Measurements from ENCODE around the gene LGMN.

Gene LGMN

DNA sequence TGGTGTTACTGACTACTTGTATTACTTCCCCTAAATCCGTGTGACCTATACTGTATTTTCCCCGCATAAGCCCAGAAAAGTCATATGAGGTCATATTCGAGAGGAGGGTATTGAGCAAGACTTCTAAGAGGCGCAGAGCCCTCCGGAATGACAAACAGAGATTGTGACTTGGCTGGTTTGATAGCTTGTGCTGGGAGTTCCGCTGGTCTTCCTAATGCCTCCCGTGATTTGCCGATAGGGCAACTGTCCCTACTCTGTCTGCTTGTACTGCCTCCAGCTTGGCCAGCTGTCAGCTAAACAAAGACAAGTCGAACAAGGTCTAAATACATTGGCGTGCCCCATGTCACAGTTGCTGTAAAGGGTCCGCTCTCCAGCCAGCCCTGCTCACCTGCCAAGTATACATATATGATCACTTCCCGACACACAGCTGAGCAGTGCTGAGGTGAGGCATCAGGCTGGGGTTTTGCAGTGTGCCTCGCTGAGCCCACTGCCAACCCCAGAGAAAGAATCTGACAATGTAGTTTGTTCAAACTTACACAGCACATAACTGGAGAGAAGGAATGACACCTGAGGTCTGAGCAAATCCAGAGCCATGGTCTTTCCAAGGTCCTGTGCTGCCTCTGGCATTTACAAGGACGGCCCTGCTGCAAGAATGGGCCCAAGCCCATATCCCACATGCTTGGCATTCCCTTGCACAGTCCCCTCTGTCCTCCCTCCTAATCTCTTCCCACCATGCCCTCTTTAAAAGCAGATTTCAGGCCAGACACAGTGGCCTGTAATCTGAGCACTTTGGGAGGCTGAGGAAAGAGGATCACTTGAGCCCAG lies 23.7 kb downstream of the LGMN start:
- DNase-seq: no peak

DNA sequence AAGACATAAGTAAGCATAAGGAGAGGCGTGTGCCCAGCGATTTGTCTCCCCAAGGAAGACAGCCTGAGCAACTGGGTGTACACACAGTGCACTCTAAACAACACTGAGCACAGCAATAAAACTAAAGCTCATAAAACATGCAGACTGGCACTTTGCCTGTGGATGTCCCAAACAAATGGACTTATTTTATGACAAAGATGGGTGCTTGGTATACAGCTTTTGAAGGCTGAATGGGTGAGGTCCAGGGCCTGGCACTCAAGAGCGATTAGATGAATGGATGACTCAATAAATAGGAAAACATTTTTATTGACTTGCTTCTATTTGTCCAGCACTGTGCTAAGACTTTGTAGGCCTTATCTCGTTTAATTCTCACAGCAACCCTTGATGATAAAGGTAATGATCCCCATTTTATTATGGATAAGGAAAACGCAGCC lies 28.5 kb downstream of the LGMN start:
- DNase-seq: no peak

DNA sequence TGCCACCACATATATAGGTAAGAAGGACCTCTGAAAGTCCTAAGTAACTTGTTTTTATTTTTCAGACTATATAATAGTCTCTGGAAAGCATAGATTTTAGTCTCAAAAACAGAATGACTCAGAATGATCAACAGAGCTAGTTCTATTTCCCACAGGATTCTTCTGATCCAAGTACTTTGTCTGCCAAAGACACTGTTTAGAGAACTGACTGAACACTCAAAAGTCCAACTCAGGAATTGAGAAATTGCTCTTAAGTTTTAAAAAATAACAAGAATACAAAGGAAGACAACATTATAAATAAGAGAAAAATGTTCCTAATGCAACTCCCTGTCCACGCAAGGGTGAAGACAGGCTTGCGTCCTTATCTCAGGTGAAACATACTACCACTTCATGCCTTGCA lies 29.0 kb downstream of the LGMN start:
- no peak for DNase-seq

DNA sequence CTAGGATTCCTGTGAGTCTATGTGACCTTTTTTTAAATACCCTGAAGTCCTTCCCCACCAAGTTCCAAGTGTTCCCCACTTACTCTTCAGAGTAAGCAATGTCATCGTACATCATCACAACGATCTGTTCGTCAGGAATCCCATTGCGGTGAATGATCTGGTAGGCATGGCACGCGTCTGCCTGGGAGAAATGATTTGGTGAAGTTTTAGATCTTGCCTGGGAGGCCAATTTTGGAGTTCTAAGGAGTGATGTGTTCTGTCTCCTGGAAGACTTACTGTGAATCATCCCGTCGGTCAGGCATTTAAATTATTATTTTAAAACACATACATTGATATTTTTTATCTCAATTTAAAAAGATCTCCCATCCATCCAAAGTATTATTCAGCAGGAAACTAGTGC lies 29.8 kb downstream of the LGMN start:
- no peak for DNase-seq

DNA sequence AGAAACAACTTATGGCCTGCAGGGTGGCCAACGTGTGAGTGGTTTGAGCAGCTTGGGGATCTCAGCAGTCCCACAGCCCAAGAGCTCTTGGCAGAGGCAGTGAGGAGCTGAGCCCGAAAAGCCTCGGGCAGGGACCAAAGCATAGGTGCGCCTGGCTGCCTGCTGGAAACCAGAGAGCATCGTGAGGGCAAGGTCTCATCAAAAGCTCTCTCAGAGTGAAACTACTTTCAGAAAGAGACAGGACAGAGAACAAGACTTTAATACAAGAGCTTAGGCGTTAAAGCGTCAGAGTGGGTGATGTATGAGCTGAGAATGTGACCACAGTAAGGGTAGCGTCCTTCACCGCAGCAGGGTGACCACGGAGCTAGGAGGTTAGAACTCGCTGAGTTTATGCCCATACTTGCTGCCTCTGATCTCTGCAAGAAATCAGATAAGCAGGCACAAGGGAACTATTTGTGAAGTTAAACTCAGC lies 30.8 kb downstream of the LGMN start:
- no peak for DNase-seq

DNA sequence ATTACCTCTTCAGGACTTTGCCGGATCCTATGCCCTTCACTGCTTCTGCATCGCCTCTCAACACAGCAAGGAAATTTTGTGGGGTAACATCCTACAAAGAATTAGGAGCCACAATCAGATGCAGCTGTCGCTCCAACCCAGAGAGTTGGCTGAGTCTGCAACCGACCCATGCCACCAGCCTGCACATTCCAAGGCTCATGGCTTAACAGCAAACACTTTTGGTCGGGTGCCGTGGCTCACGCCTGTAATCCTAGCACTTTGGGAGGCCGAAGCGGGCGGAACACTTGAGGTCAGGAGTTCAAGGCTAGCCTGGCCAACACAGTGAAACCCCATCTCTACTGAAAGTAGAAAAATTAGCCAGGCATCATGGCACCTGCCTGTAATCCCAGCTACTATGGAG lies 32.3 kb downstream of the LGMN start:
- DNase-seq: no peak

DNA sequence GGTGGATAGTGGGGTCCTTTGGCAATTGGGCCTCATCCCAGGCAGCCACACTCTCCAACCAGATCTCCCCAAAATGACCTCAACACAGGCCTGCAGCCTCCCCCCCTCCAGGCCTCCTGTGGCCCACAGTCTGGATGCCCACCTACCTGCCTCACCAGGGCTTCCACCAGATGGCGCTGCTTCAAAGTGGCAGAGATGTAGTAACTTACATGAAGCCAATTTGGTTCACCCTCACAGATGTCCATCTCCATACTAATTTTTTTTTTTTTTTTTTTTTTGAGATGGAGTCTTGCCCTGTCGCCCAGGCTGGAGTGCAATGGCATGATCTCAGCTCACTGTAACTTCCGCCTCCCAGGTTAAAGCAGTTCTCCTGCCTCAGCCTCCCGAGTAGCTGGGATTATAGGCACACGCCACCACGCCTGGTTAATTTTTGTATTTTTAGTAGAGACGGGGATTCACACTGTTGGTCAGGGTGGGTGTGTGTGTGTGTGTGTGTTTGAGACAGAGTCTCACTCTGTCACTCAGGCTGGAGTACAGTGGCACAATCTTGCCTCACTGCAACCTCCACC lies 33.6 kb downstream of the LGMN start:
- peak; percentile 29 for DNase-seq

DNA sequence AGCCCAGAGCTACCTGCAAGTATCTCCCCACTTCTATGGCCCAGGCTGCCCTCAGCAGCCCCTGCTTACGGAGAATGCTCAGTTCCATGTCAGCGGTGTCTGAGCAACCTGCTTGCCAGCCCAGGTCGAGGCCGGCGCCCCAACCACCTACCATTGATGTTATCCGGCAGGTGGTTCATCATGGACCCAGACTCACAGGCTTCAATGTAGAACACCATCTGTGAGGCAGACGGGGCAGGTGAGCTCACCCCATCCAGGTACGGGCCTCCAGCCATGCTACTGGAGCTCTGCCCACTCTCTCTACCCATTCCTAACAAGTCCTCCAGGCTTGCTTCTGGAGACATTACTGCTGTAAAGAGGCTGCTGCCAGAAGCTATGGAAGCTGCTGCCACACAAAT lies 35.8 kb downstream of the LGMN start:
- DNase-seq: no peak

DNA sequence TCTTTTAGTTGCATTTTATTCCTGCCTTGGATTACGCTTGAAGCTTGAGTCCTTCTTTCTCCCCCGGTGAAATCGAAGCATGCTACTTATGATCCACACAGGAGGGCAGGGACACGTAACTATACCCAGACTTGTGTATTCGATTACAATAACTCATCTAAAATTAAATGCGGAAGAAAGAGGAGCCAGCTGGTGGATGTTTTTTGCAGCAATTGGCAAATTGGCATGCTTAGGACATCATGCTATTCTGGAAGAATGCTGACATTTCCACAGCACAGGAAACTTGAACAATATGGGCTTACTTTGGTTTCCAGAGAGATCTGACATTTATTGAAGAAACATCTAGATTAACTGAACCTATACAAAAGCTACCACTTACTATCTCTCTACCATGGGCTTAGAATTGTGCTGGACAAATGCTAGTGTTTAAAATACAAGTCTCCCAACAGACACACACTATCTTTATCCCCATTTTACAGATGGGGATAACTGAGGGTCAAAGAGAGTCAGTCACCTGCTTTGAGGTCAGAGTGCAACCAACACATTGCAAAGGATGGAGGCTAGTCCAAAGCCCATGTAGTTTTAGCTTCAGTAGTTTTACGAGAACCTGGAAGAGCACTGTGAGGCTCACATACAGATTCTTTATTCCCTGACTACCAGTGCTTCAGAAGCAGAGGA lies 36.3 kb downstream of the LGMN start:
- DNase-seq: no peak

DNA sequence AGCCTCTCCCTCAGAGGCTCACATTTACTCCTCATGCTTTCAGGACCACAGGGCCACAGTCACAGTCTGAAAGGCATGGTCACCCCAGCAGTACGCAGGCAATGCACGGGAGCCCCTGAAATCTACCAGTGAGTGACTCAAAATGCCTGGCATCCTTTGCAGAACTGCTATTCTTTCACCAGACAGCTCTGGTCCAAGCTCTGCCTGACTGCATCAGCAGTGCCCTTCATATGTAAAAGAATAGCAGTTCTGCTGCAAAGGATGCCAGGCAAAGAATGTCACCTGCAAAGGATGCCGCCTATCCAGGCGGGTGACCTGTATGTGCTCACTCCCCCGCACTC lies 38.5 kb downstream of the LGMN start:
- DNase-seq: no peak

DNA sequence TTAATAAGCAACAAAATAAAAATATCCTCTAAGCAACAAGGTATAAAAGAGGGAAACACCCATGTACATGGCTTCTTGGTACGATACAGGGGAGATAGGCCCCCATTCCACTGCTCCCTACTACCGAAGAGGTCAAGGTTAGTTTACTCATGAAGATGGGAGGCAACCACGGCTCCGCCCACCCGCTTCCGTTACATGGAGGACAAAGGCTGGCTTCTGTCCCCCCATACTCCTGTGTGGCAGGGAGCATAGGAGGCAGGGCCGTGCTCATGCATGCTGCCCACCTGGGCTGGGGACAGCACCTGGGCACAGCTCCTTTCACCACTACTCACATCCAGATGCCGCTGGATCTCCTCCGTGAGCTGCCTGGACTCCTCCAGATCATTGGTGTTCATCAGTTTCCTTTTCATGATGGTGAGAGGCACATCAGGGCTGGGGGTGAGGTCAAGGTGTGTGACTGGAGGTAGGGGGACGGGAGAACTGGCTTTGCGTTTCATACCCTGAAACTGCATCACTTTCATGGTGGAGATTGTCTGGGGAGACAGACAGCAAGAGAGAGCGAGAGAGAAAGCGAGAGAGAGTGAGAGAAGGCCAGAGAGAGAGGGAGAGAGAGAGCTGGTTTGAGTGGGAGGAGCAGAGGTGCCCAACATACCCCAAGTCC lies 39.0 kb downstream of the LGMN start:
- DNase-seq: no peak

DNA sequence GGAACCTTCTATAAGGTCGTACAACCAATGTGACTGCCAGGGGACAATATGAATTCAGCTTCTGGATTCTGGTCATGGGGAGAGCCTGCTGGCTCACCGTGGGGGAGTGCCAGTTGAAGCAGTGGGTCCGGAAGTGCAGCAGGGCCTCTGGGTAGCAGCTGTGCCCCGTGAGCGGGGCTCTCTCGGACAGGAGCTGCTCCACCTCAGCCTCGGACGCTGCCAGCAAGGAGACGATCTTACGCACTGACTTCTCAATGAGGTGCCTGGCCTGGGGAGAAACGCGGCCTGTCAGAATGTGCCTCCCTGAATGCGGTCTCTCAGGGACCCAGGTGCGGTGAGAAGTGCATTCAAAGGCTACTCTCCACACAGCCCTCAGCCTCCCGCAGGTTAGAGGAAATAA lies 42.0 kb downstream of the LGMN start:
- DNase-seq: no peak

DNA sequence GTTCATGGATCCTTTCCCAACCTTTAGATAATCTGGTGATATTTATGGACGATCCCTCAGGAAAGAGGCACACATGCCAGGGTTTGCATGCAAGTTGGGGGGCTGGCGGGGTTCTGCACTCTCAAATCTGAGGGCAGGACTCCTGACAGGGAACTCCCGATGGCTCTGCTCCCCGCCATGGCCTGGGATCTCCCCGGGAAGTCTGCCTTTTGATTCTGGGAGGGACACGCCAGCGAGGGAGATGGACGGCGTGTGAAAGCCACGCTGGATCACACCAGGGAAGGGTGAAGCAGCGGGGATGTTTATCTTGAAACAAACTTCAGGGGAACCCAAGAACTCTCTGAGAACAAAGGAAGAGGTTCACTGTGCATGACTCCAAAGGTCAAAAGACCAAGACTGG lies 43.6 kb downstream of the LGMN start:
- no peak for DNase-seq

DNA sequence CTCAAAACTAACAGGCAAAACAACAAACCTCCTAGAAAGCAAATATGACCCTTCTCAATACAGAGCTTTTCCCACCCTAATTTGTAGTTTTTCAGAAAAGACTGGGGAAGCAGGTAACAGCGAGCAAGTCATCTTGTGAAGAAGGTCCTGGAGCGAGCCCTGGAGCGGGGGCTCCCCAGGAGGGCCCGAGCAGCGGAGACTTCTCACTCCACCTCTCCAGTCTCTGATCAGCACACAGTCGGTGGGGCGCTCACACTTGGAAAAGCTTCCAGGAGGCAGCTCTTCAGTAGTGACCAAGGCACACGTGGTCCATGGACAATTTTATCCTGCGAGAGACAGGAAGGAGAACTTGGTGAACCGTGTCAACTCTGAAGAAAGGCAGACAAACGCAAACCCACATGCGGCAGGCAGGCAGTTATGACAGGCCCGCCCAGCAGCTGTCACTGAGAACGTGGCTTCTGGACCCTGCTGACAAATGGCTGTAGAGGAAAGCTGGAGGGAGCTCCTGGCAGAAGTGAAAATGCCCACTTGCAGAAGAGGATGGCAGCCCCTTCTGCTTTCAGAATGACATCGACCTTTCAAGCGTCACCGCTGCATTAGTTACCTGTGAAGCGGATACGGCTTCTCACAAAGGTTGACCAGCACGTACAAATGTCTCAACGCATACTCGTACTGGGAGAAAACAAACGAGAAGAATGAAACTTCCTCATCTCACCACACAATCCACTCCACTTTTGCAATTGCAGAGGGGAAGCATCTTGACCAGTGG lies 44.2 kb downstream of the LGMN start:
- DNase-seq: no peak

DNA sequence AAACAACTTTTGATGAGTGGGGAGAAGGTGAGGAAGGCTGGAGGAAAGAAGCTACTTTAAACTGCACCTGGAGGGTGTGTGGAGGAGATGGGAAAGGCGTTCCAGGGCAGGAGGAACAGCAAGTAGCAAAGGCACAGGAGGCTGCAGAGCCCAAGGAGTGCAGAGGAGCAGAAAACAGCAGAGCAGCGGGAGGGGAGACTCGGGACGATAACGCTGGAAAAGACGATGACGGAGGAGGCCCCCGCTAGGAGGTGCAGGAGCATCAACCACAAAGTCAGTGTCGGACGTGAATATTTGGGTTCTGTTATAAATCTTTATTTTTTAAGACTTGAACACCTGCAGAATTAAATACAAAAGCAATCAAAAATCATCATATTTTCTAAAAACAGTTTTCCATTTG lies 44.9 kb downstream of the LGMN start:
- no peak for DNase-seq

DNA sequence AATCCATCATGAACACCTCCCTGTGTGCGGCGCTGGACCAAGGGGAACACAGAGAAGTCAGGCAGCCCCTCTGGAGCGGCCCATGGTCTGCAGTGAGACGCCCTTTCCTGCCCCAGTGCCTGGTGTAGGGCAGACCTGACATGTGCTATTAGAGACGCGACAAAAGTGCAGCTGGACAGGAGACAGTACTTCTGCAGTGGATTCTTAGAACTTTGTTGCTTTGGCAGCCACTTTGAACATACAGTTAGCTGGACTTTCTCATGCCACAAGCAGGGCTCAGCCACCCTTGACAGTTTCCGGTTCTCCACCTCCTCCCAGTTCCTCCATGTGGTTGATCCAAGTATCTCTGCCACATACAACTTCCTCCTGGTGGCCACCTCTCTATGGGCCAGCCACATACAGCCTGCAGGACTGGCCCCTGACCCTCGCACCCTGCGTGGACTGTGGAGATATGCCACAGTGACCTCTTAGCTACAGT lies 45.9 kb downstream of the LGMN start:
- no peak for DNase-seq

DNA sequence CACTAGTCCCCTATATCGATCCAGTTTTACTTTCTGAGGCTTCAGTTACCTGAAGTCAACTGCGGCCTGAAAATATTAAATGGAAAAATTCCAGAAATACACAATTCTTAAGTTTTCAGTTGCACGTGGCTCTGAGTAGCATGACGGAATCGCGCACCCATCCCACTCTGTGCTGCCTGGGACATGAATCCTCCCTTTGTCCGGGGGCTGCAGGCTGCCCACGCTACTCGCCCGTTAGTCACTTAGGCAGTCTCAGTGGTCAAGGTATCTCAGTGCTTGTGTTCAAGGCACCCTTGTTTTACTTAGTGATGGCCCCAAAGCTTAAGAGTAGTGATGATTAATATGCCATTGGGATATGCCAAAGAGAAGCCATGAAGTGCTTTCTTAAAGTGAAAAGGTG lies 46.6 kb downstream of the LGMN start:
- DNase-seq: no peak

DNA sequence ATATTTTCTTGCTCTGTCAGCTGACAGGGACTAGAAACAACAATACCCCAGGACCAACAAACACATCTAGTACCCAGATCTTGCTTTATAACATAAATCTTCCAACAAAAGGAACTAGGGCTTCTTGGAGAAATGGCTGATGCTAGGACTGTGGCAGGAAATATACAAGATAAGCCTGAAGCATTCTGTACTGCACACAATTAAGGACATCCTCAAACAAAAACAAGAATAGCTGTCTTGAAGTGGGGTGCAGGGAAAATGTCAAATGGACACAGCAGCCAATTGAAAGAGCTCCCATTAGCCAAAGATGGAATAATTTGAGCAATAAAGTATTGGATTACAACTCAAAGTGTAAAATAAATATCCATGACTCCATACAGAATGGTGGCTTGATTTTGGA lies 50.0 kb downstream of the LGMN start:
- DNase-seq: no peak

DNA sequence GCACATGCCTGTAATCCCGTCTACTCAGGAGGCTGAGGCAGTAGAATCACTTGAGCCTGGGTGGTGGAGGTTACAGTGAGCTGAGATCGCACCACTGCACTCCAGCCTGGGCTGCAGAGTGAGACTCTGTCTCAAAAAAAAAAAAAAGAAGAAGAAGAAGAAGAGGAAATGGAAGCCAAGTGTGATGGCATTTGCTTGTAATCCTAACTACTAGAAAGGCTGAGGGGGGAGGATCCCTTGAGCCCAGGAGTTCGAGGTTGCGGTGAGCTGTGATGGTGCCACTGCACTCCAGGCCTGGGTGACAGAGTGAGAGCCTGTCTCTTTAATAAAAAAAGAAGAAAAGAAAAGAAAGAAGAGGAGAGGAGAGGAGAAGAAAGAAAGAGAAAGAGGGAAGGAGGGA lies 52.1 kb downstream of the LGMN start:
- no peak for DNase-seq

DNA sequence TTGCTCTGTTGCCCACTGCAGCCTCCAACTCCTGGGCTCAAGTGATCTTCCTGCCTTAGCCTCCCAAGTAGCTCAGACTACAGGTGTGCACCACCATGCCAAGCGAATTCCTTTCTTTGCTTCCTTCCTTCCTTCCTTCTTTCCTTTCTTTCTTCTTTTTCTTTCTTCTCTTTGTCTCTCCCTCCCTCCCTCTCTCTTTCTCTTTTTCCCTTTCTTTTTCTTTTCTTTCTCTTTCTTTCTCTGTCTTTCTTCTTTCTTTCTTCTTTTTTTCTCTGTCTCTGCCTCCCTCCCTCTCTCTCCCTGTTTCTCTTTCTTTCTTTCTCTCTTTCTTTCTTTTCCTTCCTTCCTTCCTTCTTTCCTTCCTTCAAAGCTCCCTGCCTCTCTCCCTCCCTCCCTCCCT lies 52.9 kb downstream of the LGMN start:
- DNase-seq: no peak

DNA sequence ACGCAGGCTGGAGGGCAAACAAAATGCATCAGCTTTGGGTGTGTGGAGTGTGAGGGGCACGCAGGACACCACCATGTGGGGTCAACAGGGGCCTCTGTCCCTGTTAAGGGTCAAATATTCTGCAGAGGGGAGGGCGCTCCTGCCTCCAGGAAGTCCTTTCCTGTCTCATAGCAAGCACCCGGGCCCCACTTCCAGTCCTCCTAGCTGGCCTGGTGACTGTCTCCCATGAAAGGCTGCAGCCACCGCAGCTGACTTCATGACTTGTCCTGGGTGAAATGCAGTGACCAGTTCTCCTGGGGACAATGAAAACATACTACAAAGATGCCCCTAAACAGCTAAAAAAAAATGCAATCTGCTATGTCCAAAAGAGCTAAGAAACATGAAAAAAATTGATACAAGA lies 53.6 kb downstream of the LGMN start:
- no peak for DNase-seq

DNA sequence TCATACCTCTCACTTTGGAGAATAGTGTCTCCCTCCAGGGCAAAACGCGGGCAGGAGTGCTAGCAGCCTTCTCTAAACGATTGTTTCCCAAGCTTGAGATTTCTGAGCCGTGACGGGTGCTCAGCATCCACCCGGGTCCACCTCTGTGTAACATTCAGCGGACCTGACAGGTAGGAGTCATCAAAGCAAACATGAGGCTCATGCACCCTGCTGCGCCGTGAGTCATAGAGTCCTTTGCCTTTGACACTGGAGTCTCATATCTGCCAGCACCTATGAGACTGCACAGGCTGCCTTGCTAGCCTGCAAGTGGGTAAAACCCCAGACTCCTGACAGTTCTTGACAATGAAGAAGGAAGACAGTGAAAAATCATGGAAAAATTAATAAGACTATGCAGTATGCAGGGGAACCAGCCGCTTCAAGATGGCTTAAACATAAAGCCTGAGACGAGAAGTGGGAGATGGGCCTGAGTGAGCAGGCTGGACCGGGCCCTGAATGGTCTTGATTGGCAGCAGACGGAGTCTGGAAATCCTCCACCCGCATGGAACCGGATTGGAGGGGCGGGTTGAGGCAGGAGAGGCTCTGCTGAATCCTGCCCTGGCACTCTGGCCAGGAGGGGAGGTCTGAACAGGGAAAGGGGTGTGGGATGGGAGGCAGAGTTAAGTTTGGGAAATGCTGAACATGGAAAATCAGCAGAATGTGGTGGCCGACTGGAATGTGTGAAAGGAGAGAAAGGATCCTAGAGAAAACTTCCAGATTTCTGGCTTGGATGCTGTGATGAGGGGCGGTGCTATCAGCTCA lies 54.2 kb downstream of the LGMN start:
- DNase-seq: no peak

All from amniotic stem cell (primary cell).